ENCODE measurements around the gene C3orf49. TPM values are rescaled to one million over a fixed set of nuclear protein-coding genes. Genes with fewer than 3 reads are reported as not detected.

The C3orf49 gene
- total and polyA plus RNA-seq, 12 donors = not detected

GRCh38 chr3:63795438-63795837 lies 23.7 kb upstream of the C3orf49 start:
- no peak overlapping the region for H3K27ac ChIP-seq

GRCh38 chr3:63798544-63798943 lies 20.6 kb upstream of the C3orf49 start:
- intact Hi-C loops (cut with DNase I) = no loop called here

More at GRCh38 chr3:63795438-63795837, 23.7 kb upstream of the C3orf49 start:
- Histone ChIP-seq H3K36me3 (replicated peaks in 1 of 2) (no peaks in the 10 kb centered on the region), H3K4me3 (no peak overlapping the region), H3K27me3 (no peaks in the 10 kb centered on the region), H3K4me1 (replicated peaks in 1 of 2) (no peaks in the 10 kb centered on the region), H3K9me3 (replicated peaks in 1 of 3) (no peaks in the 10 kb centered on the region)
- no peak for DNase-seq
- 77 to 82% (median 80%) methylated on average over 6 of the region's 6 CpGs for WGBS, 4 donors
- TF ChIP-seq POLR2A (IDR thresholded peaks at IDR 0.05) (no peak), CTCF (IDR thresholded peaks at IDR 0.05) (no peak)
- intact Hi-C loops (cut with DNase I) = no loop called here

GRCh38 chr3:63798949-63799348 lies 20.1 kb upstream of the C3orf49 start:
- intact Hi-C loops (cut with DNase I) = no loop called here
- WGBS, 4 donors = 90 to 93% (median 91%) methylated on average over 2 of the region's 2 CpGs
- no peaks in the 10 kb centered on the region for H3K36me3 ChIP-seq (replicated peaks in 1 of 2)

More at GRCh38 chr3:63798544-63798943, 20.6 kb upstream of the C3orf49 start:
- Histone ChIP-seq H3K36me3 (replicated peaks in 1 of 2) (no peaks in the 10 kb centered on the region), H3K4me3 (no peak overlapping the region), H3K4me1 (replicated peaks in 1 of 2) (no peaks in the 10 kb centered on the region), H3K9me3 (replicated peaks in 1 of 3) (no peaks in the 10 kb centered on the region), H3K27me3 (no peaks in the 10 kb centered on the region), H3K27ac (no peak overlapping the region)
- TF ChIP-seq CTCF (IDR thresholded peaks at IDR 0.05) (no peak), POLR2A (IDR thresholded peaks at IDR 0.05) (no peak)
- DNase-seq = no peak
- WGBS, 4 donors = 91 to 94% (median 92%) methylated on average over 2 of the region's 2 CpGs

GRCh38 chr3:63800097-63800496 lies 19.0 kb upstream of the C3orf49 start:
- no peak for DNase-seq
- no peaks in the 10 kb centered on the region for H3K27me3 ChIP-seq
- no peak overlapping the region for H3K4me3 ChIP-seq
- H3K4me1 ChIP-seq (replicated peaks in 1 of 2) = no peaks in the 10 kb centered on the region
- H3K9me3 ChIP-seq (replicated peaks in 1 of 3) = no peaks in the 10 kb centered on the region
- H3K27ac ChIP-seq = no peak overlapping the region
- H3K36me3 ChIP-seq (replicated peaks in 1 of 2) = no peaks in the 10 kb centered on the region
- 66 to 74% (median 69%) methylated on average over 5 of the region's 5 CpGs for WGBS, 4 donors
- TF ChIP-seq CTCF (IDR thresholded peaks at IDR 0.05) (no peak), POLR2A (IDR thresholded peaks at IDR 0.05) (no peak)
- intact Hi-C loops (cut with DNase I) = no loop called here

More at GRCh38 chr3:63798949-63799348, 20.1 kb upstream of the C3orf49 start:
- TF ChIP-seq CTCF (IDR thresholded peaks at IDR 0.05) (no peak), POLR2A (IDR thresholded peaks at IDR 0.05) (no peak)
- no peaks in the 10 kb centered on the region for H3K27me3 ChIP-seq
- no peak for DNase-seq
- no peak overlapping the region for H3K4me3 ChIP-seq
- no peaks in the 10 kb centered on the region for H3K9me3 ChIP-seq (replicated peaks in 1 of 3)
- no peak overlapping the region for H3K27ac ChIP-seq
- H3K4me1 ChIP-seq (replicated peaks in 1 of 2) = no peaks in the 10 kb centered on the region

Measured in adrenal gland (tissue), 12 donors.